HG03469 (cell line): ENCODE data around the gene NOD2.

Experiments used
- ATAC-seq: cut with Tn5 transposase; IDR thresholded peaks from one replicate; pipeline ENCODE4 v1.9.1; 2021; ENCODE audit warnings: mild to moderate bottlenecking, moderate library complexity, moderate number of reproducible peaks; ENCODE audit not compliant: unreplicated experiment

Gene NOD2

GRCh38 chr16:50778284-50779163 lies 85.1 kb downstream of the NOD2 start:
- no peak for ATAC-seq

GRCh38 chr16:50781043-50781442 lies 87.6 kb downstream of the NOD2 start:
- no peak for ATAC-seq

- ATAC-seq, result no peak
Measured at GRCh38 chr16:50781518-50781917, 88.1 kb downstream of the NOD2 start.
